HCT116 (cell line): Measurements from ENCODE around the gene GABBR2. TPM values are rescaled to one million over a fixed set of nuclear protein-coding genes. Genes with fewer than 3 reads are reported as not detected.

ENCODE experiments used
- ATAC-seq: fragments of 200-7000 bp; cut with Tn5 transposase; 2 replicates; pipeline ENCODE4 v1.9.1; 2020; ENCODE audit warnings: mild to moderate bottlenecking, moderate library complexity
- BruUV-seq: library from RNA; stranded (reverse); fragments of 400-500 nt; replicated peaks from 2 replicates; lab custom pipeline; 2021; lab: Mats Ljungman, UMichigan
- CTCF ChIA-PET: fragments of 300-600 bp; sonication (Branson Sonifier 250); formaldehyde crosslinking; loops from one replicate; lab custom pipeline; 2021; ENCODE audit warnings: antibody characterized with exemption; lab: Charles Lee
- POLR2A ChIA-PET: fragments of 300-600, 350-600 bp; sonication (Branson Sonifier 250); formaldehyde crosslinking; loops from one replicate; lab custom pipeline; 2021; ENCODE audit warnings: antibody characterized with exemption; lab: Charles Lee
- RAD21 ChIA-PET, 2 experiments: fragments of 300-600 bp; sonication (Branson Sonifier 250); formaldehyde crosslinking; loops; one replicate each; lab custom pipeline; 2023; ENCODE audit warnings: low total read pairs in 2 of 2; ENCODE audit not compliant: uncharacterized antibody in 2 of 2, unreplicated experiment in 2 of 2, low non-redundant PET in 1 of 2; lab: Charles Lee
- DNase-seq: peaks from one replicate; pipeline ENCODE4 v3.0.0-alpha.2; 2010; ENCODE audit warnings: low read depth, low spot score
- H2AFZ ChIP-seq: fragments of 200-600 bp; shearing (Covaris generic), sonication (generic); 2 replicates; pipeline ENCODE4 v1.6.1; 2017; ENCODE audit warnings: low read depth, mixed run types, mixed read lengths, antibody characterized with exemption, low read length; ENCODE audit not compliant: poor library complexity, severe bottlenecking
- H3K27ac ChIP-seq: 2 replicates; pipeline ENCODE4 v1.5.1; 2012; ENCODE audit warnings: low read depth, low read length
- H3K27me3 ChIP-seq: fragments of 200-600 bp; sonication (generic); 2 replicates; pipeline ENCODE4 v1.6.1; 2016; ENCODE audit warnings: mixed run types, low read length, mixed read lengths; ENCODE audit not compliant: insufficient read depth
- H3K36me3 ChIP-seq, 2 experiments: fragments of 200-500 bp in 1 of 2; fragments of 200-600 bp in 1 of 2; sonication (Bioruptor generic) in 1 of 2; sonication (generic) in 1 of 2; 2 replicates each; pipeline versions ENCODE4 v1.5.1 to v1.6.1; 2014 to 2016; ENCODE audit warnings: low read length in 2 of 2, inconsistent platforms in 1 of 2, mixed read lengths in 1 of 2, mixed run types in 1 of 2; ENCODE audit not compliant: insufficient read depth in 2 of 2, control insufficient read depth in 1 of 2
- H3K4me1 ChIP-seq, 2 experiments: fragments of 200-600 bp in 1 of 2; sonication (generic) in 1 of 2; 2 replicates each; pipeline versions ENCODE4 v1.5.1 to v1.6.1; 2012 to 2017; ENCODE audit warnings: low read length in 2 of 2, inconsistent platforms in 1 of 2, mild to moderate bottlenecking in 1 of 2, mixed read lengths in 1 of 2, mixed run types in 1 of 2, moderate library complexity in 1 of 2; ENCODE audit not compliant: insufficient read depth in 2 of 2, control insufficient read depth in 1 of 2
- H3K4me2 ChIP-seq: fragments of 200-600 bp; sonication (generic); 2 replicates; pipeline ENCODE4 v1.6.1; 2017; ENCODE audit warnings: mixed run types, low read length, mixed read lengths
- H3K4me3 ChIP-seq, 2 experiments: fragments of 200-600 bp in 1 of 2; sonication (generic) in 1 of 2; replicated peaks in 1 of 2; 2 replicates each; pipeline ENCODE4 v1.5.1; 2011 to 2016; ENCODE audit warnings: low read length in 2 of 2, control low read depth in 1 of 2, low read depth in 1 of 2, mild to moderate bottlenecking in 1 of 2, mixed read lengths in 1 of 2, mixed run types in 1 of 2
- H3K79me2 ChIP-seq: fragments of 200-600 bp; sonication (generic); 2 replicates; pipeline ENCODE4 v1.6.1; 2017; ENCODE audit warnings: mild to moderate bottlenecking, mixed run types, low read length, moderate library complexity, mixed read lengths; ENCODE audit not compliant: insufficient read depth
- H3K9ac ChIP-seq: fragments of 200-600 bp; sonication (generic); 2 replicates; pipeline ENCODE4 v1.6.1; 2016; ENCODE audit warnings: low read length, mixed read lengths
- H3K9me2 ChIP-seq: fragments of 200-600 bp; sonication (generic), shearing (Covaris generic); 2 replicates; pipeline ENCODE4 v1.6.1; 2017; ENCODE audit warnings: mixed run types, mild to moderate bottlenecking, moderate library complexity; ENCODE audit not compliant: insufficient read depth
- H3K9me3 ChIP-seq, 2 experiments: fragments of 200-500 bp in 1 of 2; fragments of 200-600 bp in 1 of 2; sonication (Bioruptor generic) in 1 of 2; sonication (generic) in 1 of 2; 2 replicates each; pipeline ENCODE4 v1.6.1; 2014 to 2017; ENCODE audit warnings: low read length in 2 of 2, mixed read lengths in 2 of 2, inconsistent platforms in 1 of 2, low read depth in 1 of 2, mild to moderate bottlenecking in 1 of 2, mixed run types in 1 of 2, moderate library complexity in 1 of 2; ENCODE audit not compliant: control insufficient read depth in 1 of 2, insufficient read depth in 1 of 2
- H4K20me1 ChIP-seq: fragments of 200-600 bp; sonication (generic), shearing (Covaris generic); 2 replicates; pipeline ENCODE4 v1.6.1; 2017; ENCODE audit warnings: mixed run types, mild to moderate bottlenecking, moderate library complexity; ENCODE audit not compliant: insufficient read depth
- CBX3 ChIP-seq: IDR thresholded peaks from 2 replicates; pipeline ENCODE4 v1.6.1; 2012; ENCODE audit warnings: low read depth
- EZH2 ChIP-seq: fragments of 200-600 bp; sonication (generic); IDR thresholded peaks from 2 replicates; pipeline ENCODE4 v1.6.1; 2017; ENCODE audit warnings: antibody characterized with exemption, mixed run types
- FOSL1 ChIP-seq: IDR thresholded peaks from 2 replicates; pipeline ENCODE4 v1.6.1; 2012; ENCODE audit warnings: low read depth
- POLR2AphosphoS5 ChIP-seq: IDR thresholded peaks from 2 replicates; pipeline ENCODE4 v1.6.1; 2011; ENCODE audit warnings: mild to moderate bottlenecking, low read depth, low read length, moderate library complexity
- RAD21 ChIP-seq: IDR thresholded peaks from 2 replicates; pipeline ENCODE4 v1.6.1; 2012; ENCODE audit warnings: low read depth, mild to moderate bottlenecking
- ZFX ChIP-seq: fragments of 450-650 bp; IDR thresholded peaks from 2 replicates; pipeline ENCODE4 v1.6.1; 2017
- intact Hi-C: fragments of 100-400 bp; cut with micrococcal nuclease; formaldehyde crosslinking; loops from 2 replicates; pipeline ENCODE4 v1.10.0; 2022
- total RNA-seq: library from RNA; stranded (reverse); gene quantifications from one replicate; pipeline ENCODE4 v1.2.1, GENCODE V29; 2021; ENCODE audit not compliant: unreplicated experiment
- TF ChIP-seq, protein P1 (sequence below), 3 experiments: fragments of 200-600 bp in 1 of 3; sonication (generic) in 1 of 3; IDR thresholded peaks in 2 of 3; conservative IDR thresholded peaks in 1 of 3; 2 replicates each; pipeline ENCODE4 v1.5.1; 2012 to 2017; ENCODE audit warnings: low read depth in 2 of 3, low read length in 2 of 3, antibody characterized with exemption in 1 of 3, borderline replicate concordance in 1 of 3, control low read depth in 1 of 3, mild to moderate bottlenecking in 1 of 3, mixed read lengths in 1 of 3, mixed run types in 1 of 3, moderate library complexity in 1 of 3; ENCODE audit not compliant: insufficient read depth in 1 of 3

The GABBR2 gene
- total RNA-seq, 1 experiment from 2014 or later: 0.15 TPM

DNA sequence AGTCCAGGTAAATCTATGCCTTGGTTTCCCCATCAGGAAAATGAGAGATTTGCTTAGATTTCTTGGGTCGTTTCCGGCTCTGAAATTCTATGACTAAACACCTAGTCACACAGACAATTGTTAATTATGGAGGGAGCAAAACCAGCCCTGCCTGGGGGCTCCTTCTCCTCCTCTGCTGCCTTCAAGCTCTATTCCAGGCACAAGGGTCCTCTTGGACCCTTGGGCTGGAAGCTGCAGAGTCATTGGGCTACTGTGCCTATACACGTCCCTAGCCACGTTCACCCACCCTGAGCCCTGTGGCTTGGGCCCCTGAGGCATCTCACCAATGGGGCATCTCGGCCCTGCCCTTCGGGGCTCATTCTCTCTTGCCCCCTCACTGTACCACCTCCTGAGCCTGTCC is 379.5 kb downstream of the GABBR2 start (continued):
- no peak for TF ChIP-seq POLR2AphosphoS5

DNA sequence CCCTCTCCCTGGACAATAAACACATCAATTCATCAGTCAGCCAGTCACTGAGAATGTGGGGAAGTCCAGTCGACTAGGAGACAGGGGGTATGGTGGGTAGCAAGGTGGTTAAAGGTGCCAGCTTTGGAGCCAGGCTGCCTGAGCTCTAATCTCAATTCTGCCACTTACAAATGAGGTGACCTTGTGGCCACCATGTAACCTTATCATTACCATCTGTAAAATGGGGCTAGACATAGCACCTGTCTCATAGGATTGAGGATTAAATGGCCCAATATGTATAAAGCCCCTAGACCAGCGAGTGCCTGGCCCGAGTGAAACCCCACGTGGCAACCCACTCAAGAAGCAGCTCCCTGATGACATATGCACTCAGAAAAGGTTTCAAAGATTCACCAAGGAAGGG is 380.0 kb downstream of the GABBR2 start:
- Histone ChIP-seq H3K27me3 (peaks cover 4% of the 10 kb centered on the region; the same call in 1 of the 2 replicates), H2AFZ (no peak overlapping the region), H3K4me2 (no peak overlapping the region), H3K9ac (no peak overlapping the region), H4K20me1 (no peaks in the 10 kb centered on the region), H3K27ac (no peak overlapping the region), H3K4me1 (peaks cover 1 to 12% of the 10 kb centered on the region in 2 experiments; a peak in 3 of 4 replicates), H3K9me3 (no peaks in the 10 kb centered on the region), H3K4me3 (no peak overlapping the region), H3K79me2 (no peaks in the 10 kb centered on the region), H3K9me2 (no peaks in the 10 kb centered on the region), H3K36me3 (no peaks in the 10 kb centered on the region)
- ChIA-PET POLR2A (no interaction called here), CTCF (no interaction called here), RAD21 (no interaction called here)
- TF ChIP-seq, protein P1, sequence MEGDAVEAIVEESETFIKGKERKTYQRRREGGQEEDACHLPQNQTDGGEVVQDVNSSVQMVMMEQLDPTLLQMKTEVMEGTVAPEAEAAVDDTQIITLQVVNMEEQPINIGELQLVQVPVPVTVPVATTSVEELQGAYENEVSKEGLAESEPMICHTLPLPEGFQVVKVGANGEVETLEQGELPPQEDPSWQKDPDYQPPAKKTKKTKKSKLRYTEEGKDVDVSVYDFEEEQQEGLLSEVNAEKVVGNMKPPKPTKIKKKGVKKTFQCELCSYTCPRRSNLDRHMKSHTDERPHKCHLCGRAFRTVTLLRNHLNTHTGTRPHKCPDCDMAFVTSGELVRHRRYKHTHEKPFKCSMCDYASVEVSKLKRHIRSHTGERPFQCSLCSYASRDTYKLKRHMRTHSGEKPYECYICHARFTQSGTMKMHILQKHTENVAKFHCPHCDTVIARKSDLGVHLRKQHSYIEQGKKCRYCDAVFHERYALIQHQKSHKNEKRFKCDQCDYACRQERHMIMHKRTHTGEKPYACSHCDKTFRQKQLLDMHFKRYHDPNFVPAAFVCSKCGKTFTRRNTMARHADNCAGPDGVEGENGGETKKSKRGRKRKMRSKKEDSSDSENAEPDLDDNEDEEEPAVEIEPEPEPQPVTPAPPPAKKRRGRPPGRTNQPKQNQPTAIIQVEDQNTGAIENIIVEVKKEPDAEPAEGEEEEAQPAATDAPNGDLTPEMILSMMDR (IDR thresholded peaks at IDR 0.05 in 2 of 3, conservative IDR thresholded peaks at IDR 0.05 in 1 of 3; ENCODE audit: borderline replicate concordance in 1 of 3, insufficient read depth in 1 of 3, low read depth in 2 of 3, low read length in 2 of 3): no peak
- TF ChIP-seq FOSL1 (no peak), EZH2 (no peak), POLR2AphosphoS5 (no peak), CBX3 (no peak), ZFX (no peak), RAD21 (no peak)
- intact Hi-C loops: no loop called here
- DNase-seq (no peak), ATAC-seq (no peak)
- BruUV-seq: no TSS peak
